HG03139 (cell line): ENCODE data around the gene NPC2.
"Not testable (repeated sequence)": the region's sequence is repeated elsewhere in the genome, so short reads cannot be mapped to it uniquely, and the experiment has no call there.

Experiments
- ATAC-seq: cut with Tn5 transposase; IDR thresholded peaks from one replicate; pipeline ENCODE4 v1.9.1; 2021; ENCODE audit not compliant: unreplicated experiment

The NPC2 gene

GRCh38 chr14:74492776-74493342 lies at the start of gene NPC2:
Gene NPC2, minus strand, starts transcription at chr14:74493305. Its CDS starts 31 bp downstream, at chr14:74493274.
- peak; percentile 4 for ATAC-seq

GRCh38 chr14:74542056-74542685 lies 49.1 kb upstream of the NPC2 start:
- ATAC-seq, result no peak

DNA sequence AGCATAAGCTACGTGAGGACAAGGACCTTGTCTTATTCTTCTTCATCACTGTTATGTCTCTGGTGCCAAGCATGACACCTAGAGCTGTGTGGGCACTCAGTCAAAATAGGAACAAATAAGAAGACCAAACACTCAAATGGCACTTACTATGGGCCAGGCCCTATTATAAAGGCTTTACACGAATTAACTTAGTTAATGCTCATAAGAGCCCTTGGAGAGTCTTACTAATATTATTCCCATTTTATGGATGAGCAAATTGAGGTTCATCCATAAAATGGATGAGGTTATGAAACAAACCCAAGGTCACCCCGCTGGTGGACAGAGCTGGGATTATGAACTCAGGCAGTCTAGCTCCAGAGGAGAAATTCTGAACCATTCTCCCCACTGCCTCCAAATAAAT lies 48.1 kb upstream of the NPC2 start:
- ATAC-seq, result no peak

DNA sequence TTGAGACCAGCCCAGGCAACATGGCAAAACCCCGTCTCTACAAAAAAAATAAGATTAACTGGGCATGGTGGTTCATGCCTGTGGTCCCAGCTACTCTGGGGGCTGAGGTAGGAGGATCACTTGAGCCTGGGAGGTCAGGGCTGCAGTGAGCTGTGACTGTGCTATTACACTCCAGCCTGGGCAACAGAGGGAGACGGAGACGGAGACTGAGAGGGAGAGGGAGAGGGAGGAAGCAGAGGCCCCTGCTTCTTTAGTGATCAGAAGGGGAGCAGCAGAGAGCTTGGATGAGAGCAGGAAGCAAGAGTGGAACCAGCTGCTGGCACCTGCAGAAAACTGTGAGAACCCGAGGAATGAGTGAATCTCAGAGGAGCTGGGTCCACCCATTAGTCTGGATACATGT lies 46.4 kb upstream of the NPC2 start:
- ATAC-seq, result no peak

GRCh38 chr14:74538411-74539391 lies 45.6 kb upstream of the NPC2 start:
- ATAC-seq, result no peak

DNA sequence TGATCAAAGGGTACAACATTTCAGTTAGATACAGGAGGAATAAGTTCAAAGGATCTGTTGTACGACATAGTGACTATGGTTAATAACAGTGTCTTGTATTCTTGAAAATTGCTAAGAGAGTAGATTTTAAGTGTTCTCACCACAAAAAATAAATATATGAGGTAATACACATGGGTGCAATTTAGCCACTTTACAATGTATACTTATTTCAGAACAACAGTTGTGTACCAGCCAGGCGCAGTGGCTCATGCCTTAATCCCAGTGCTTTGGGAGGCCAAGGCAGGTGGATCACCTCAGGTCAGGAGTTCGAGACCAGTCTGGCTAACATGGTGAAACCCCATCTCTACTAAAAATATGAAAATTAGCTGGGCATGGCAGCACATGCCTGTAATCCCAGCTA lies 43.2 kb upstream of the NPC2 start:
- ATAC-seq, result not testable (repeated sequence)

DNA sequence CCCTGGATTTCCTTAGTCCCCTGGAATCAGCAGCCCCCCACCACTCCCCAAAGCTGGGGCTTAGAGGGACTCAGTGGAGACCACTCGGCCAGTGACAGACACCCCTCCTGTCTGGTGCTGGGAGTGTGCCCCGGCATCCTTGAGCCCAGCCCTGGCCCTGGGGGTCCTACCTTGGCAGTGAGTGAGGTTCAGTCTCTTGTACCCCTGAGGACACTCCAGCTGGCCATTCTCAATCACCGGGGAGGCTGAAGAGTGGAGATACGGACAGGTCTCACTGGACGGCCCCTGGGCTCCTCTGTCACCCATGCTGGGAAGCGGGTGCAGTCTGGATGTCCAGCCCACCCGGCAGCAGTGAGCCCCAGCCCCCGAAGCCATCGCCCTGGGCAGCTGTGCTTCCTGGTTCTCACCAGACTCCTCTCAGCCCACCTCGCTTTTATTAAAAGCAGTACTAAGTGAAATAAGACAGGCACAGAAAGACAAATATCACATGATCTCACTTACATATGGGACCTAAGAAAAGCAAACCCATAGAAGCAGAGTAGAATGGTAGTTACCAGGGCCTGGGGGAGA lies 42.7 kb upstream of the NPC2 start:
- ATAC-seq, result no peak

GRCh38 chr14:74533576-74533975 lies 40.5 kb upstream of the NPC2 start:
- no peak for ATAC-seq

GRCh38 chr14:74532246-74532645 lies 39.1 kb upstream of the NPC2 start:
- ATAC-seq, result no peak

- ATAC-seq, result no peak
Measured at GRCh38 chr14:74531467-74531866, 38.4 kb upstream of the NPC2 start.

GRCh38 chr14:74531006-74531405 lies 37.9 kb upstream of the NPC2 start:
- ATAC-seq, result no peak

DNA sequence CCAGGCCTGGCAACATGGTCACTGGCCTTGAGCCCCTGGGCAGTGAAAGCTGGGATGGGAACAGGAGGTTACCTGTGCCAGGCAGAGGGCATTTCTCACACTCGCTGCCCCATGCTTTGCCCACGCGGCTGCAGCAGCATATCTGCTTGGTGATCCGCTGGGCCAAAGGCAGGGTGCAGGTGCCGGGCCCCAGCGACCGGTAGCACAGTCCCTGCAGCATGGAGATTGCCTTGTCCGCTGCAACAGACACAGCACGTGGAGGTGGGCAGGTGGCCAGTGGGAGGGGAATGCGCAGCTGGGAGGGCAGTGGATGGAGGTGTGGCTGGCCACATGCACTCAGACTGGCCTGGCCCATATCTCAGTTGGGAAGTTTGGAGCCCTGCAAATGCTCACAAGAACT lies 35.8 kb upstream of the NPC2 start:
- no peak for ATAC-seq

DNA sequence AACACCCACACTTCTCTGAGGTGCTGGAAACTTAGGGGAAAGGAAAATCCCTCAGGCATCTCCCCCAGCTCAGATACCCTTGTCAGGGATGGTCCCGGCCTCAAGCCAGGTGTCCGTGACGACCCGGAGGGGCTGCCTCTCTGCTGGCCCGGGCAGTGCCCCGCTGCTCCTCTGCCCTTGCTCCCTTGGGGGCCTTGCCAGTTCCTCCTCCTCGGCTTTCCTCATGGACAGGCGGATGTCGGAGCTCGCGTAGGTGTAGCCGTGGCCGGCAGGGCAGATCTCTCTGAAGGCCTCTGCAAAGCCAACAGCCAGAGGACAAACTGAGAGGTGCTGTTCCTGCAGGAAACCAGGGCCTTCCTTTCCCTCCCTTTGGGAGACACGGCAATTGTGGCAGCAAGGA lies 35.3 kb upstream of the NPC2 start:
- ATAC-seq, result no peak

GRCh38 chr14:74527736-74528280 lies 34.7 kb upstream of the NPC2 start:
- ATAC-seq, result no peak

- ATAC-seq, result no peak
Measured at GRCh38 chr14:74526854-74527585, 33.9 kb upstream of the NPC2 start.

DNA sequence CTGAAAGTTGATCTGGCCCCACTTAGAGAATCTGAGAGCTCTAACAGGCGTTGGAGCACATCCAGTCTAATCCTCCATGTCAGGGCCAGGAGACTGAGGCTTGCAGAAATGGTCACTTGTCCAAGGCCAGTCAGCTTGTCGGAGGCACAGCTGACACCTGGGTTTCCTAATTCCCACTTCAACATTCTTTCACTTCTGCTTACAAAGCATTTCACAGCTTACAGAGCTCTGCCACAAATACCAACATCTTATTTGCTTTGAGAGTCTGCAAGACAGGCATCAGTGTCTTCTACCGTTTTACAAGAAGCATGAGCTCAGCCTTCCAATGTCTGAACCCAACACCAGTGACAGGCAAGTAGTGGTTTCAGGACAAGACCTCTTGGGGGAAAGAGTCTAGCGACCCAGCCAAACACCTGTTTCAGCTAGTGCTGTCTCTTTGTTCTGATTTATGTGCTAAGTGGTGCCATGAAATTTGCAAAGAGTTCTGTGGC lies 32.3 kb upstream of the NPC2 start:
- no peak for ATAC-seq

- ATAC-seq, result no peak
Measured at GRCh38 chr14:74524812-74525135, 31.7 kb upstream of the NPC2 start.

GRCh38 chr14:74524076-74524811 lies 31.1 kb upstream of the NPC2 start:
- ATAC-seq, result no peak

DNA sequence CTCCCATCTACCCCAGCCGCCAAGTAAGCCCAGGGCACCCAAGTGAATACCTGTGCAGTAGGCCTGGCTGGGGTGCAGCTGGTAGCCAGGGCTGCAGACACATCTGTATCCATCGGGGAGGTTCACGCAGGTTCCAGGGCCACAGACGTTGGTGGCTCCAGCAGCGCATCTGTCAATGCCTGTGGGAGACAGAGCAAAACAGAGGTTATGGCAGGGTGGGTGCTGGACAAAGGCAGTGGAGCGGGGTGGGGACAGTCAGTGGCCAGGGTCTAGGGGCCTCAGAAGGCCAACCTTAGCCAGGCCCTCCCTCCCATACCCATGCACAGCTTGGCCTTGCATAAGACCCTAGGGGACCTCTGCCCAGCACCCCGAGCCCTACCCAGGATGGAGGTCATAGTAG lies 29.6 kb upstream of the NPC2 start:
- ATAC-seq, result no peak

DNA sequence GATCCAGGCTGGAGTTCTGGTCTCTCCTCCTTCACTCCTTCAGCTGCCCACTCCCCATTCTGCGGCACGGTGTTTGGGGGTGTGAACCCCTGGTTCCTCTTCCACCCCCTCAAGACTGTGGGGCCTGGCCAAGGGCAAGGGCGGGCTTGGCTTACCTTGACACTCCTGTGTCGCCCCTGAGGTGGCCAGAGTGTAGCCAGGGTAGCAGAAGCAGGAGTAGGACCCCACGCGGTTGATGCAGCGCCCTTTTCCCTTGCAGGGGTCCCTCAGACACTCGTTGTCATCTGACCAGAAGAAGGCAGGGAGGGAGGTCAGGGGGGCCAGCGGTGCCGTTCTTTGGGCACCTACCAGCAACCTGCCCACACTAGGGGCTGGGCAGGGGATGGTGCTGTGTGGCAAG lies 28.7 kb upstream of the NPC2 start:
- ATAC-seq, result no peak
